ENCODE measurements around the gene HDAC4. TPM values are rescaled to one million over a fixed set of nuclear protein-coding genes. Genes with fewer than 3 reads are reported as not detected.

HDAC4 gene
- total and polyA plus RNA-seq, 10 of the 15 experiments (the other 5 are each of a cell fraction or from before 2014, with no cell fraction given), result 0.22 to 15.7 (median 4.8) TPM

DNA sequence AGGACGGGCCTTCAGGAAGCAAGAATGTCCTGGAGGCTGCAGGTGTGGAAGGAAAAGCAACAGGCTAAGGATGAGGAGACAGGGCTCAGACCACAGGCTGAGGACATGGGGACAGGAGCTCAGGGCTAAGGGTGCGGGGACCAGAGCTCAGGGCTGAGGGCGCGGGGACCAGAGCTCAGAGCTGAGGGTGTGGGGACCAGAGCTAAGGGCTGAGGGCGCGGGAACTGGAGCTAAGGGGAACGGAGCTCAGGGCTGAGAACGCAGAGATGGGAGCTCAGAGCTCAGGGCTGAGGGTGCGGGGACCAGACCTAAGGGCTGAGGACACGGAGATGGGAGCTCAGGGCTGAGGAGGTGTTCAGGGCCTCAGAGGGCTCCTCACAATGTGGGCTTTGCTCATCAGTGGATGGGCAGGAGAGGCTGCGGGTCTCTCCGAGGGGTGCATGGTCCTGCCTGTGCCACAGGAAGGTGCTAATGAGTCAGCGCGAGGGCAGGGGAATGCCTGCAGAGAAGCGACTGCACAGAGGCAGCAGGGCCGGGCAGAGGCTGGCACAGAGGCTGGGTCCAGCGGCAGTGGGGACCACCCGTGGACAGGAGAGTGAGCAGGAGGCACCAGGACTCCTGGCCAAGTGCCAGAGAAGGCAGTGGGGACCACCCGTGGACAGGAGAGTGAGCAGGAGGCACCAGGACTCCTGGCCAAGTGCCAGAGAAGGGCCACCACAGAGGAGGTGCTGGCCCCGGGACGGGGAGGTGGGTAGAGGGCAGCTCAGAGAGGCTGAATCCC, 281.3 kb downstream of the HDAC4 start (continued):
- TF ChIP-seq, protein P1, sequence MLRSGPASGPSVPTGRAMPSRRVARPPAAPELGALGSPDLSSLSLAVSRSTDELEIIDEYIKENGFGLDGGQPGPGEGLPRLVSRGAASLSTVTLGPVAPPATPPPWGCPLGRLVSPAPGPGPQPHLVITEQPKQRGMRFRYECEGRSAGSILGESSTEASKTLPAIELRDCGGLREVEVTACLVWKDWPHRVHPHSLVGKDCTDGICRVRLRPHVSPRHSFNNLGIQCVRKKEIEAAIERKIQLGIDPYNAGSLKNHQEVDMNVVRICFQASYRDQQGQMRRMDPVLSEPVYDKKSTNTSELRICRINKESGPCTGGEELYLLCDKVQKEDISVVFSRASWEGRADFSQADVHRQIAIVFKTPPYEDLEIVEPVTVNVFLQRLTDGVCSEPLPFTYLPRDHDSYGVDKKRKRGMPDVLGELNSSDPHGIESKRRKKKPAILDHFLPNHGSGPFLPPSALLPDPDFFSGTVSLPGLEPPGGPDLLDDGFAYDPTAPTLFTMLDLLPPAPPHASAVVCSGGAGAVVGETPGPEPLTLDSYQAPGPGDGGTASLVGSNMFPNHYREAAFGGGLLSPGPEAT (IDR thresholded peaks at IDR 0.05; ENCODE audit: low read depth), result no peak
- TF ChIP-seq, protein P2, sequence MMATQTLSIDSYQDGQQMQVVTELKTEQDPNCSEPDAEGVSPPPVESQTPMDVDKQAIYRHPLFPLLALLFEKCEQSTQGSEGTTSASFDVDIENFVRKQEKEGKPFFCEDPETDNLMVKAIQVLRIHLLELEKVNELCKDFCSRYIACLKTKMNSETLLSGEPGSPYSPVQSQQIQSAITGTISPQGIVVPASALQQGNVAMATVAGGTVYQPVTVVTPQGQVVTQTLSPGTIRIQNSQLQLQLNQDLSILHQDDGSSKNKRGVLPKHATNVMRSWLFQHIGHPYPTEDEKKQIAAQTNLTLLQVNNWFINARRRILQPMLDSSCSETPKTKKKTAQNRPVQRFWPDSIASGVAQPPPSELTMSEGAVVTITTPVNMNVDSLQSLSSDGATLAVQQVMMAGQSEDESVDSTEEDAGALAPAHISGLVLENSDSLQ (IDR thresholded peaks at IDR 0.05), result no peak
- no peak for TF ChIP-seq FOS (IDR thresholded peaks at IDR 0.05; ENCODE audit: borderline replicate concordance, extremely low read depth, insufficient read length)
- TF ChIP-seq DPF2 (IDR thresholded peaks at IDR 0.05), result no peak

DNA sequence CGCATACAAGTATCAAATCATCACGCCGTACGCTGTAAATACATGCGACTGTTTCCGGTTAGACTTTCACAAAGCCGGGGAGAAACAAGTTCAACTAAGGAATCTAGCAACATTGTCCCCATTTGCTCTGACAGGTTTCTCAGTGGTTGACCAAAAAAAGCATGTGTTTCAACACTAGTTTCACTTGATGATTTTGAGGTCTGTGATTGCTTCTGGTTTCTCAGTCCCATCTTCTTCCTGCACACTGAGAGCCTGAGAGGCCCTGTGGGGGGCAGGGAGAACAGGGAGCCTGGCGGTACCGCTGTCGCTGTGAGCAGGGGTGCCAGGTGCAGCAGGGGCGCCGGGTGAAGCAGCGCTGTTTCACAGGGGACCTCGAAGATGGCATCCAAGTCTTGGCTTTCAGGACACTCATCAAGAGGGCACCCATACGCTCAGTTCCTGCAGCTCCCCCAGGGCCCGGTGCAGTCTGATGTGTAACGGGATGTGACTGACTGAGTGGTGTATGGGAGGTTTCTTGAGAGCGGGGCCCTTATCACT, 282.1 kb downstream of the HDAC4 start:
- FAIRE-seq, result no peak
- Histone ChIP-seq H3K27me3 (replicated peaks in 1 of 2; ENCODE audit: control insufficient read depth in 2 of 2, insufficient read depth in 2 of 2, low read length in 1 of 2) (no peaks in the 10 kb centered on the region), H3K79me2 (ENCODE audit: control insufficient read depth, insufficient read depth, low read length) (no peaks in the 10 kb centered on the region), H3K36me3 (ENCODE audit: control insufficient read depth in 2 of 2, insufficient read depth in 2 of 2, low read length in 1 of 2) (no peaks in the 10 kb centered on the region), H3K4me3 (no peak overlapping the region), H3K9me3 (replicated peaks; ENCODE audit: control insufficient read depth, insufficient read depth, low read length) (no peaks in the 10 kb centered on the region), H3K27ac (ENCODE audit: control insufficient read depth, insufficient read depth) (no peak overlapping the region), H3K4me1 (ENCODE audit: control insufficient read depth, insufficient read depth, low read length) (peaks cover 3% of the 10 kb centered on the region; the same call in 1 of the 2 replicates), H3K9ac (ENCODE audit: control insufficient read depth, insufficient read depth, low read length) (no peak overlapping the region), H4K20me1 (ENCODE audit: control insufficient read depth, insufficient read depth) (no peaks in the 10 kb centered on the region), H3K4me2 (ENCODE audit: control insufficient read depth, insufficient read depth) (no peak overlapping the region), H2AFZ (ENCODE audit: control insufficient read depth, low read depth, low read length) (no peak overlapping the region)
- TF ChIP-seq, protein P3, sequence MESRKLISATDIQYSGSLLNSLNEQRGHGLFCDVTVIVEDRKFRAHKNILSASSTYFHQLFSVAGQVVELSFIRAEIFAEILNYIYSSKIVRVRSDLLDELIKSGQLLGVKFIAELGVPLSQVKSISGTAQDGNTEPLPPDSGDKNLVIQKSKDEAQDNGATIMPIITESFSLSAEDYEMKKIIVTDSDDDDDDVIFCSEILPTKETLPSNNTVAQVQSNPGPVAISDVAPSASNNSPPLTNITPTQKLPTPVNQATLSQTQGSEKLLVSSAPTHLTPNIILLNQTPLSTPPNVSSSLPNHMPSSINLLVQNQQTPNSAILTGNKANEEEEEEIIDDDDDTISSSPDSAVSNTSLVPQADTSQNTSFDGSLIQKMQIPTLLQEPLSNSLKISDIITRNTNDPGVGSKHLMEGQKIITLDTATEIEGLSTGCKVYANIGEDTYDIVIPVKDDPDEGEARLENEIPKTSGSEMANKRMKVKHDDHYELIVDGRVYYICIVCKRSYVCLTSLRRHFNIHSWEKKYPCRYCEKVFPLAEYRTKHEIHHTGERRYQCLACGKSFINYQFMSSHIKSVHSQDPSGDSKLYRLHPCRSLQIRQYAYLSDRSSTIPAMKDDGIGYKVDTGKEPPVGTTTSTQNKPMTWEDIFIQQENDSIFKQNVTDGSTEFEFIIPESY (IDR thresholded peaks at IDR 0.05), result peak; percentile 44; the same call in 1 of the 2 replicates
- TF ChIP-seq RUNX3 (IDR thresholded peaks at IDR 0.05; ENCODE audit: low read length) (peak; percentile 57), ZNF24 (IDR thresholded peaks at IDR 0.05) (no peak)
- WGBS (ENCODE audit: insufficient coverage, insufficient replicate concordance, low lambda C conversion rate, missing lambda C conversion rate), result 69% methylated on average over 18 of the region's 18 CpGs
- DNase-seq (ENCODE audit: low read depth, low spot score), result no peak
- ChIA-PET RAD21 (ENCODE audit: unreplicated experiment) (no interaction called here), POLR2A (no interaction called here), SMC1A (ENCODE audit: uncharacterized antibody, unreplicated experiment) (no interaction called here), CTCF (no interaction called here)
- ATAC-seq, result peak; percentile 62
- BruUV-seq (replicated peaks), result no TSS peak
- in situ Hi-C loops (cut with MboI), result no loop called here
- intact Hi-C loops (cut with micrococcal nuclease; ENCODE audit: unreplicated experiment), result no loop called here

Data from GM12878 (cell line).